ENCODE data around the gene CERCAM. TPM values are rescaled to one million over a fixed set of nuclear protein-coding genes. Genes with fewer than 3 reads are reported as not detected.

Gene CERCAM
- total RNA-seq, 4 donors from 2014 or later: 4.5 to 19.7 (median 7.8) TPM

- no peak overlapping the region for H3K27ac ChIP-seq
- H3K4me3 ChIP-seq: no peak overlapping the region
- no peaks in the 10 kb centered on the region for H3K27me3 ChIP-seq
- TF ChIP-seq CTCF (IDR thresholded peaks at IDR 0.05) (no peak), EP300 (IDR thresholded peaks at IDR 0.05; ENCODE audit: low read depth) (no peak), POLR2AphosphoS5 (IDR thresholded peaks at IDR 0.05) (no peak), POLR2A (IDR thresholded peaks at IDR 0.05) (no peak)
- intact Hi-C loops (cut with DNase I; ENCODE audit: low total_unique reads): no loop called here
- no peak for DNase-seq
- no peaks in the 10 kb centered on the region for H3K4me1 ChIP-seq
- in situ Hi-C loops (cut with MboI; ENCODE audit: low pct_ligation_motif_present in 1 of 4, low pct_unique_long_range_greater_than_20kb in 1 of 4, low sequenced_read_pairs in 3 of 4): no loop called here
- no peaks in the 10 kb centered on the region for H3K9me3 ChIP-seq
- H3K36me3 ChIP-seq: peaks cover 0 to 26% (median 2%) of the 10 kb centered on the region in 4 donors
- 85% methylated on average over 7 of the region's 7 CpGs; no CpG with 5 or more reads in 1 of the 2 donors for WGBS, 2 donors (ENCODE audit: low coverage in 1 of 2)
Observed at GRCh38 chr9:128485414-128485855, 64.8 kb downstream of the CERCAM start.

- DNase-seq: no peak
- H3K27ac ChIP-seq: no peak overlapping the region
- TF ChIP-seq CTCF (IDR thresholded peaks at IDR 0.05) (no peak), POLR2A (IDR thresholded peaks at IDR 0.05) (no peak), EP300 (IDR thresholded peaks at IDR 0.05; ENCODE audit: low read depth) (no peak), POLR2AphosphoS5 (IDR thresholded peaks at IDR 0.05) (no peak)
- H3K27me3 ChIP-seq: no peaks in the 10 kb centered on the region
- peaks cover 0 to 26% (median 4%) of the 10 kb centered on the region in 4 donors for H3K36me3 ChIP-seq
- H3K4me1 ChIP-seq: no peaks in the 10 kb centered on the region
- no peaks in the 10 kb centered on the region for H3K9me3 ChIP-seq
- in situ Hi-C loops (cut with MboI; ENCODE audit: low pct_ligation_motif_present in 1 of 4, low pct_unique_long_range_greater_than_20kb in 1 of 4, low sequenced_read_pairs in 3 of 4) (no loop called here), intact Hi-C loops (cut with DNase I; ENCODE audit: low total_unique reads) (no loop called here)
- H3K4me3 ChIP-seq: no peak overlapping the region
Observed at GRCh38 chr9:128486201-128486600, 65.5 kb downstream of the CERCAM start.

Other genes with a start within 250 kb of the CERCAM start
- gene CIZ1, start 229.3 kb upstream of the CERCAM start, total RNA-seq: 100 to 1,000 TPM in 1 of 4 donors, 10 to 100 TPM in 3; 59.9 to 211 (median 73.0) TPM
- gene DNM1, start 217.5 kb upstream of the CERCAM start, total RNA-seq: 10 to 100 TPM in 2 of 4 donors, 1 to 10 TPM in 2; 7.5 to 41.8 (median 14.3) TPM
- gene GOLGA2, start 144.8 kb upstream of the CERCAM start, total RNA-seq: 100 to 1,000 TPM in 1 of 4 donors, 10 to 100 TPM in 3; 69.9 to 206 (median 75.5) TPM
- gene SWI5, start 144.6 kb upstream of the CERCAM start, total RNA-seq: 10 to 100 TPM in 2 of 4 donors, 1 to 10 TPM in 1, not detected in 1; 7.8 to 20.8 (median 20.8) TPM
- gene TRUB2, start 98.4 kb upstream of the CERCAM start, total RNA-seq: 10 to 100 TPM in 3 of 4 donors, 1 to 10 TPM in 1; 6.0 to 47.0 (median 12.5) TPM
- 100 to 1,000 TPM in 3 of 4 donors, 10 to 100 TPM in 1; 90.8 to 117 (median 109) TPM for gene COQ4, start 98.0 kb upstream of the CERCAM start, total RNA-seq
- 10 to 100 TPM; 26.3 to 92.4 (median 44.2) TPM for gene SLC27A4, start 80.3 kb upstream of the CERCAM start, total RNA-seq
- 10 to 100 TPM; 24.7 to 37.5 (median 27.9) TPM for gene URM1, start 49.5 kb upstream of the CERCAM start, total RNA-seq
- gene ODF2, start 35.1 kb downstream of the CERCAM start, total RNA-seq: 10 to 100 TPM; 13.2 to 62.3 (median 19.8) TPM
- 100 to 1,000 TPM in 1 of 4 donors, 10 to 100 TPM in 3; 24.3 to 120 (median 58.7) TPM for gene GLE1, start 83.9 kb downstream of the CERCAM start, total RNA-seq
- 100 to 1,000 TPM; 234 to 464 (median 328) TPM for gene SPTAN1, start 131.7 kb downstream of the CERCAM start, total RNA-seq
- 100 to 1,000 TPM in 2 of 4 donors, 10 to 100 TPM in 2; 41.4 to 160 (median 94.9) TPM for gene DYNC2I2, start 236.0 kb downstream of the CERCAM start, total RNA-seq